ENCODE data around the gene GALNT16.

Gene GALNT16

DNA sequence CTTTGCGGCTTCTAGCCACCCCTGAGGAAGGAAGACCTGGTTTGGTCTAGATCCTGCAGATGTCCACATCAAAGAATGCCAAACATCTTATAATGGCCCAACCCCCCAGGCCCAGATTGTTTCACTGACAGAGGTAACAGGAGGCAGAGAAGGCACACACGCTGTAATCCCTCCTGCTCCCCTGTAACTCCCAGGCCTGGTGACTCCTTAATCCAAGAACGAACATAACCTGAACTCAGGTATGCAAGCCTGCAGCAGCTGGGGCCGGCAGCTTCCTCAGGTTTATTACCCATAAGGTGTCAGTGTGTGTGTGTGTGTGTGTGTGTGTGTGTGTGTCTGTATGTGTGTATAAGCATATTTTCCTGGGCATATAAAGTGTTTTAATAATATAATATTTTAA is 85.4 kb downstream of the GALNT16 start:
- DNase-seq: peak; percentile 25

DNA sequence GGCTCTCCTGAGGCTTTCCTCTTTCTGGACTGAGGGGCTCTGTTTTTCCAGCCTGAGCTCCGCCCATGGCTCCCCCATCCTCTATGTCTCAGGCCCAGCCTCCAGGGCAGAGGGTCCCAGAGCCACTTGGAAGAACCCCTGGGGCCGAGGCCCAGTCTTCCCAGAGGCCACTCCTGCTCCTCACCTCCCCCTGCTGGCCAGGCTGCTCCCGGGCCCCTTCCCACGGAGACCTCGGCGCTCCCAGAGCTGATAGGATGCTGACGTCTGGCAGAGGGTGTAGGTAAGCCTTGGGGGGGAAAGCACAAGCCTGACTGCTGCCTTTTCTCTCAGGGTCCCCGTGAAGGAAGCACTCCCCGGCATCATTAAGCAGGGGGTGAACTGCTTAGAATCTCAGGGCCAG is 86.8 kb downstream of the GALNT16 start:
- peak; percentile 74 for DNase-seq

DNA sequence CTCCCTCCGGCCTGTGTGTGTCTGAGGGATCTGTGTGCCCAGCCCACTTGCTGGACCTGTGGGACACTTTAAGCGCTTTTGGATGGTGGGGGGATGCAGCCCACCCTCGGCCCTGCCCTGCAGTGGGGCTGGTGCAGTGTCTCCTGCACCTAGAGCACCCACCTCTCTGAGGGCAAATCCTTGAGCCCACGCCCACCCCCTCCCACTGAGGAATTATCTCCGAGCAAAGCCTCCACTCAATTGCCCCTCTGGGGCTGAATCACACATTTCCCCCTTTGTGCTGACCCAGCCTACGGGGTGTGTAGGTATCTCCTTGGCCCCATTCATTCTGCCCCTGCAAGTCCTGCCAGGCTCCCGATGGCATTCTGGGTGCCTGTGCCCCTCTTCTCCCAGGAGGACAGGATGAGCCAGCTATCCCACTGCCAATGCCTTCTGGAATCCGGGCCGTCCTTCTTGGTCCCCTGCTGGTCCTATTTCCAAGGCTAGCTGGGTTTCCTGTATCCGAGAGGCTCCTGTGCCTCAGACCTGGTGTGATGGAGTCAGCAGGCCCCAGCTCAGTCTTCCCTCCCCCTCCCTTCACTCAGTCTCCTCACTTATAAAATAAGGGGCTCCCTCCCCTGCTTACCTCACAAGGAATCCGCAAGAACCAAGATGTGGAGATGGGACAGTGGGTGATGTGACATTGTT is 89.3 kb downstream of the GALNT16 start:
- no peak for DNase-seq

GRCh38 chr14:69350892-69351291 is 90.9 kb downstream of the GALNT16 start:
- DNase-seq: peak; percentile 36

DNA sequence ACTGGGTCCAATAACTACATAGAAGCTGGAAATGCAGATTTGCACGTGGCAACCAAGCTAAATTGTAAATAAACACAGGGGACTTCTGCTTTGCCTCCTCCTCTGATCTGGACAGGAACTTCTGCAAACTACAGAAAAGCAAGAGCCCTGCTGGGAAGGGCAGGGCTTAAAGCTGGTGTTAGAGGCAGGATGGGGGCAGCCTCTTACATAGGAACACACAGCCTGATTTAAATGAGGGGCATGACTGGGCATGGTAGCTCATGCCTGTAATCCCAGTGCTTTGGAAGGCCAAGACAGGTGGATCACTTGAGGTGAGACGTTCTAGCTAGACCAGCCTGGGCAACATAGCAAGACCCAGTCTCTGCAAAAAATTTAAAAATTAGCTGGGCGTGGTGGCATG is 91.4 kb downstream of the GALNT16 start:
- DNase-seq: no peak

- no peak for DNase-seq
Measured at GRCh38 chr14:69351911-69352310, 92.0 kb downstream of the GALNT16 start.

- no peak for DNase-seq
Measured at GRCh38 chr14:69353168-69353567, 93.2 kb downstream of the GALNT16 start.

DNA sequence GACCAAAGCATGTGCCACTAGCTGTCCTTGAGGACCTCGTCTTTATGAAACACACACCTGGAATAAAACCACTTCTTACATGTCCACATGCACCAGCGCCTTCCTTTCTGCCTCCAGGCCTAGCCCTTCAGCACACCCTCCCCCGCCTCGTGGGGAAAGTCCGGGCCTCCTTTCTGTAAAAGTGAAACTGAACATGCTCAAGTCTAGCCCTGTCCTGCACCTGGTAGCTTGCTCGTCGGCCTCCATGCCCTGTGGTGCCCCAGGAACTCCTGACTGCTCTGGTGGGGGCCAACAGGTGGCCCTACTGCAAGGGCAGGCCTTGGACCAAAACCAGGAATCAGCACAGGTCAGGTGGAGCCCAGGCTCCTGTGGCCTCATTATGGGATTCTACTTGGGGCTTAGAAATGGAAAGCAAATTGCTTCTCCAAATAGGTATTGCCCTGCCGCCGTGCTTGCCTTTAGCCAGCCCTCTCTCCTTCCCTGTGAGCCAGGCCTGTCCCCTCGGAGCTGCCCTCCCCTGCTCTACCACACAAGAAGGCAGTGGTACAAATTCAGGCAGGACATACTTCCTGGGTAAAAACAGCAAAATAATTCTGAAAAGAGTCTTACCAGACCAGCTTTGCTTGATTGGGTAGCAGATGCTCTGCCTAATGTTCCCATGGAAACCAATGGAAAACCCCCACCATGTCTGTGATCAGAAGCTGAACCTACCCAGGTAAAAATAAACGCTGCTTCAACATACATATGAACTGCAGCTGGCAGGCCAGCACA is 94.6 kb downstream of the GALNT16 start:
- no peak for DNase-seq

GRCh38 chr14:69355154-69355597 is 95.2 kb downstream of the GALNT16 start:
- no peak for DNase-seq

- DNase-seq: no peak
Measured at GRCh38 chr14:69355607-69356281, 95.8 kb downstream of the GALNT16 start.

GRCh38 chr14:69356903-69357543 is 97.1 kb downstream of the GALNT16 start:
- DNase-seq: no peak

DNA sequence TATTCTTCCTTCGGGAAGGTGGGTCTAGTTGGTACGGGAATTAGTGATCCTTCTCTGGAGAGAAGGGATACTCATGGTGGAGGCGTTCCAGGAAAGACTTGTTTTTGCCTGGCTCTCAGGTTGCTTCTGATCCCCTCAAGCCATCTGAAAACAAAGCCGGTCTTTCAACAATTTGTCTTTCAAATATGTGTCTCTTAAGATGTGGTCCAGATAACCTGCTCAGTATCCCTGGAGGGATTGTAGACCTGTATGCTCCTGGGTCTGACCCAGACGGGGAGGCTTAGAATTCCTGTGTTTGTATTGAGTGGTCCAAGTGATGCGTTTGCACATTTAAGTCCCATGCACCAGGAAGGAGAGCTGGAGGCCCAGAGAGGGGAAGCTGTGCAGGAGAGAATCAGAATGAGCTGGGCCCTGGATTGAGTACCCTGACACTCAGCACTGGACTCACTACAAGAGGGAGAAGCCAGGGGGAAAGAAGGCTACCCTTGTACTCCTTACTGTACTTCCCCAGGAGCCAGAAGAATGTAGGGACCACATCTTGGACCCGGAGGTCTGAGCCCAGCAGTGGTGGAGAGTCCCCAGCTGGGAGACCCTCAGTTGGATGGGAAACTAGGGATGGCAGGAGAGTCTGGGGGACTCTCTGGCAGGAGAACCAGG is 97.7 kb downstream of the GALNT16 start:
- no peak for DNase-seq

- no peak for DNase-seq
Measured at GRCh38 chr14:69358233-69358963, 98.4 kb downstream of the GALNT16 start.

DNA sequence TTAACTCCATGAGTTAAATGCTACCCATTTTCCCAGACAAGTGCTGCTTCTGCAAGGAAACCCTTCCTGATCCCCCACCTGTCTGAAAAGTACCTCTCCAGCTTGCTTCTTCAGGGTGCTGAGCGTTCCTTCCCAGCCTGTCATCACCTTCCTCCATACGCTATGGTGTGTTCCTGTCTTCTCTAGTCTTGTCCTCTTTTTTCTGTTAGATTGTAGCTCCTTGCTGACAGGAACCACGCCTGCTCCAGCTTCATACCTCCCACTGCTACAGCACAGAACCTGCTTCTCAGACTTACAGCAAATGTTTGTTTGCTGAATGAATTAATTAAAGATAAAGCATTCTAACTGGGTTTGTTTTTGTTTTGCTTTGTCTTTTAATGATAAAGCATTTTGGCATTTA is 99.0 kb downstream of the GALNT16 start:
- DNase-seq: no peak

- peak; percentile 31 for DNase-seq
Measured at GRCh38 chr14:69360438-69361108, 100.6 kb downstream of the GALNT16 start.

GRCh38 chr14:69363055-69363454 is 103.1 kb downstream of the GALNT16 start:
- peak; percentile 7 for DNase-seq

- DNase-seq: no peak
Measured at GRCh38 chr14:69363964-69364363, 104.0 kb downstream of the GALNT16 start.

DNA sequence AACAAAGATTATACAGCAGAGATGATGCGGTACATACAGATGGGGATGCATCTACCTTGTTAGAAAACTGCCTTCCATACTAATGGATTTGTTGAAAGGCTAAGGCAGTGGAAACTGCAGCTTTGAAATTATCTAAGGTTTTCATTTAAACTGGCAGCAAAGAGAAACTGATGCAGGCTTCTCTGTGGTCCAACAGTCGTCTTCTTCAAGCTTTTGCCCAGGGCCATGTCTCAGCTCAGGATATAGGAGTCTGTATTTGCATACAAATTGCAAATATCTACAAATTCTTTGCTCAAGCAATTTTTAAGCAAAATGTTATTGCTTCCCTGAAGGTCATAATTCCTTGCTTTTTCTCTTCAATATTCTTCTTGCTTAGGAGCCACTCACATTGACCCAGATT is 104.4 kb downstream of the GALNT16 start:
- DNase-seq: no peak

- DNase-seq: no peak
Measured at GRCh38 chr14:69366069-69366468, 106.1 kb downstream of the GALNT16 start.

DNA sequence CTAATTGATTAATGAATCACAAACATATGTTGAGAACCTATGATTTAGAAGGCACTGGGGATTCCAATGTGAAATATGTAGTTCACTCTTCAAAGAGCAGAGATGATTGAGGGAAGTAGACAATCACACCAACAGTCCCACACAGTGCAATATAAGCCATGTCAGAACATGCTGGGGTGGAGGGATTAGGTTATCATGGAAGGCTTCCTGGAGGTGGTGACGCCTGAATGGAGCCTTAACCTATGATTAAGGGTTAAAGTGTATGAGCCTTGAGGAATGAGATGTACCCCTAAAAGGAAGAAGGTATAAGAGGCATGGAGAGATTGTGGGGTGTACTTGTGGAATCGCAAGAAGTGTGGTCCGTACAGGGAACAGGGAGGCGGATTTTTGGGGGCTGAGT is 106.8 kb downstream of the GALNT16 start:
- DNase-seq: no peak

- DNase-seq: no peak
Measured at GRCh38 chr14:69368381-69368780, 108.4 kb downstream of the GALNT16 start.

DNA sequence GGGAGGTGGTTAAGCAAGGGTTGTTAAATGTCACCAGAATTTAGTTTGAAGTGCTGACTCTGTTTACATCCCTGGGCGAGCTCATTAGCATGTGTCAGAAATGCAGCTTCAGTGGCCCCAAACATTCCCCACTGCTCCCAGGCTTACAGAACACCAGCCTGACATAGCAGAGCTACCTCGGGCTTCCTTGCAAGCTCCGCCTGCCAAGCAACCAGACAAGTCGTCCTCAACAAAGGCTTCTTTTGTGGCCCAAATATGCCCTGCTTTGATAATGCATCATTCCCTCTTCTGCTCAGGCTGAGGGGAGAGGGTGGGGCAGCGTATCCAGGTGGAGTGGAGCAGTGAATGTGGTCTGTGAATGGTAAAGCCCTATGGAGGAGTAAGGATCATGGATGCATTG is 110.1 kb downstream of the GALNT16 start:
- DNase-seq: no peak
